Activated CD4-positive, alpha-beta T cell treated with anti-CD3 and anti-CD28 coated beads, Interleukin-10, Interleukin-2, amounts not matched to agents 100 ng/mL and 50 ng/mL, durations not matched to agents 16 hours and 8 hours (primary cell): ENCODE measurements around the gene RIT1.

Experiments used
- DNase-seq: peaks from one replicate; pipeline ENCODE4 v3.0.0-alpha.2; 2020

Gene RIT1

GRCh38 chr1:155847823-155848529 is 63.2 kb downstream of the RIT1 start:
- peak; percentile 30 for DNase-seq
